ENCODE data around the gene REV3L. TPM values are rescaled to one million over a fixed set of nuclear protein-coding genes. Genes with fewer than 3 reads are reported as not detected.

Gene REV3L
- total and polyA plus RNA-seq, 4 donors: 3.8 to 17.7 (median 11.2) TPM

DNA sequence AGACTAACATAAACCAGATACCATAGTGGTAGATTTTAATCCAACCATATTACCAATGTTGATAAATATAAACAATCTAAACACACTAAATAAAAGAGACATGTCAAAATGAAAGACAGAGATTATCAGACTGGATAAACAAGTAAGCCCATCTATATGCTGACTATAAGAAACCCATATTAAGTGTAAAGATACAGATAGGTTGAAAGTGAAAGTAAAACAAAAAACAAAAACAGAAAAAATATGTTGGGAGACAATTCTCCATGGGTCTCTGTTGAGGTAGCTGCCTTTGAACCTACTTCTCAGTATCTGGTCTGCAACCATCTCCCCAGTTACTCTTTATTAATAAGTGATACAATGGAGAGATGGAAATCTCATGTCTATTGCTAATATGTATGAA lies 21.2 kb downstream of the REV3L start:
- Histone ChIP-seq H3K4me3 (ENCODE audit: low read depth in 1 of 3, low read length in 3 of 3) (peak overlapping the region in 1 of 3 donors; percentile 15), H3K36me3 (ENCODE audit: control insufficient read depth in 4 of 4, insufficient read depth in 3 of 4, low read depth in 1 of 4, low read length in 3 of 4) (peaks cover 0 to 3% (median 0%) of the 10 kb centered on the region in 4 donors), H3K9ac (ENCODE audit: low read depth in 1 of 2, low read length in 2 of 2) (peak overlapping the region in 1 of 2 donors; percentile 51), H3K4me1 (ENCODE audit: control insufficient read depth in 4 of 4, insufficient read depth in 4 of 4, low read length in 3 of 4) (peaks cover 0 to 10% (median under 1%) of the 10 kb centered on the region in 4 donors), H3K27ac (ENCODE audit: low read depth in 1 of 2, low read length in 2 of 2) (no peak overlapping the region), H3K9me3 (ENCODE audit: control insufficient read depth in 4 of 4, low read length in 3 of 4) (no peaks in the 10 kb centered on the region), H3K27me3 (ENCODE audit: control insufficient read depth in 4 of 4, insufficient read depth in 4 of 4, low read length in 3 of 4) (no peaks in the 10 kb centered on the region)
- DNase-seq (ENCODE audit: low spot score): no peak
- TF ChIP-seq HNF4G (IDR thresholded peaks at IDR 0.05) (no peak), RXRA (IDR thresholded peaks at IDR 0.05) (no peak), FOXA1 (IDR thresholded peaks at IDR 0.05) (no peak), RAD21 (IDR thresholded peaks at IDR 0.05) (no peak), HNF4A (conservative IDR thresholded peaks at IDR 0.05) (no peak), NR2F2 (IDR thresholded peaks at IDR 0.05) (no peak), YY1 (IDR thresholded peaks at IDR 0.05) (no peak), SP1 (IDR thresholded peaks at IDR 0.05) (no peak), FOXA2 (IDR thresholded peaks at IDR 0.05) (no peak)
- TF ChIP-seq, protein P1, sequence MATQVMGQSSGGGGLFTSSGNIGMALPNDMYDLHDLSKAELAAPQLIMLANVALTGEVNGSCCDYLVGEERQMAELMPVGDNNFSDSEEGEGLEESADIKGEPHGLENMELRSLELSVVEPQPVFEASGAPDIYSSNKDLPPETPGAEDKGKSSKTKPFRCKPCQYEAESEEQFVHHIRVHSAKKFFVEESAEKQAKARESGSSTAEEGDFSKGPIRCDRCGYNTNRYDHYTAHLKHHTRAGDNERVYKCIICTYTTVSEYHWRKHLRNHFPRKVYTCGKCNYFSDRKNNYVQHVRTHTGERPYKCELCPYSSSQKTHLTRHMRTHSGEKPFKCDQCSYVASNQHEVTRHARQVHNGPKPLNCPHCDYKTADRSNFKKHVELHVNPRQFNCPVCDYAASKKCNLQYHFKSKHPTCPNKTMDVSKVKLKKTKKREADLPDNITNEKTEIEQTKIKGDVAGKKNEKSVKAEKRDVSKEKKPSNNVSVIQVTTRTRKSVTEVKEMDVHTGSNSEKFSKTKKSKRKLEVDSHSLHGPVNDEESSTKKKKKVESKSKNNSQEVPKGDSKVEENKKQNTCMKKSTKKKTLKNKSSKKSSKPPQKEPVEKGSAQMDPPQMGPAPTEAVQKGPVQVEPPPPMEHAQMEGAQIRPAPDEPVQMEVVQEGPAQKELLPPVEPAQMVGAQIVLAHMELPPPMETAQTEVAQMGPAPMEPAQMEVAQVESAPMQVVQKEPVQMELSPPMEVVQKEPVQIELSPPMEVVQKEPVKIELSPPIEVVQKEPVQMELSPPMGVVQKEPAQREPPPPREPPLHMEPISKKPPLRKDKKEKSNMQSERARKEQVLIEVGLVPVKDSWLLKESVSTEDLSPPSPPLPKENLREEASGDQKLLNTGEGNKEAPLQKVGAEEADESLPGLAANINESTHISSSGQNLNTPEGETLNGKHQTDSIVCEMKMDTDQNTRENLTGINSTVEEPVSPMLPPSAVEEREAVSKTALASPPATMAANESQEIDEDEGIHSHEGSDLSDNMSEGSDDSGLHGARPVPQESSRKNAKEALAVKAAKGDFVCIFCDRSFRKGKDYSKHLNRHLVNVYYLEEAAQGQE (IDR thresholded peaks at IDR 0.05): no peak
- TF ChIP-seq, protein P2, sequence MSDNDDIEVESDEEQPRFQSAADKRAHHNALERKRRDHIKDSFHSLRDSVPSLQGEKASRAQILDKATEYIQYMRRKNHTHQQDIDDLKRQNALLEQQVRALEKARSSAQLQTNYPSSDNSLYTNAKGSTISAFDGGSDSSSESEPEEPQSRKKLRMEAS (IDR thresholded peaks at IDR 0.05): no peak
- TF ChIP-seq, protein P3, sequence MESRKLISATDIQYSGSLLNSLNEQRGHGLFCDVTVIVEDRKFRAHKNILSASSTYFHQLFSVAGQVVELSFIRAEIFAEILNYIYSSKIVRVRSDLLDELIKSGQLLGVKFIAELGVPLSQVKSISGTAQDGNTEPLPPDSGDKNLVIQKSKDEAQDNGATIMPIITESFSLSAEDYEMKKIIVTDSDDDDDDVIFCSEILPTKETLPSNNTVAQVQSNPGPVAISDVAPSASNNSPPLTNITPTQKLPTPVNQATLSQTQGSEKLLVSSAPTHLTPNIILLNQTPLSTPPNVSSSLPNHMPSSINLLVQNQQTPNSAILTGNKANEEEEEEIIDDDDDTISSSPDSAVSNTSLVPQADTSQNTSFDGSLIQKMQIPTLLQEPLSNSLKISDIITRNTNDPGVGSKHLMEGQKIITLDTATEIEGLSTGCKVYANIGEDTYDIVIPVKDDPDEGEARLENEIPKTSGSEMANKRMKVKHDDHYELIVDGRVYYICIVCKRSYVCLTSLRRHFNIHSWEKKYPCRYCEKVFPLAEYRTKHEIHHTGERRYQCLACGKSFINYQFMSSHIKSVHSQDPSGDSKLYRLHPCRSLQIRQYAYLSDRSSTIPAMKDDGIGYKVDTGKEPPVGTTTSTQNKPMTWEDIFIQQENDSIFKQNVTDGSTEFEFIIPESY (IDR thresholded peaks at IDR 0.05): no peak
- TF ChIP-seq, protein P4, sequence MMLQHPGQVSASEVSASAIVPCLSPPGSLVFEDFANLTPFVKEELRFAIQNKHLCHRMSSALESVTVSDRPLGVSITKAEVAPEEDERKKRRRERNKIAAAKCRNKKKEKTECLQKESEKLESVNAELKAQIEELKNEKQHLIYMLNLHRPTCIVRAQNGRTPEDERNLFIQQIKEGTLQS (IDR thresholded peaks at IDR 0.05): no peak

DNA sequence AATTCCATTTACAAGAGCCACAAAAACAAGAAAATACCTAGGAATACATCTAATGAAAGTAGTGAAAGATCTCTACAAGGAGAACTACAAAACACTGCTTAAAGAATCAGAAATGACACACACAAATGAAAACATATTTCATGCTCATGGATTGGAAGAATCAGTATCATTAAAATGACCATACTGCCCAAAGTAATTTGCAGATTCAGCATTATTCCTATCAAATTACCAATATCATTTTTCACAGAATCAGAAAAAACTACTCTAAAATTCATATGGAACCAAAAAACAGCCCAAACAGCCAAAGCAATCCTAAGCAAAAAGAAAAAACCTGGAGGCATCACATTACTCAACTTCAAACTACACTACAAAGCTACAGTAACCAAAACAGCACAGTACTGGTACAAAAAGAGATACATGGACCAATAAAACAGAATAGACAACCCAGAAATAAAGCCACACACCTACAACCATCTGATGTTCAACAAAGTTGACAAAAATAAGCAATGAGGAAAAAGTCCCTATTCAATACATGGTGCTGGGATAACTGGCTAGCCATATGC lies 24.3 kb downstream of the REV3L start:
- no peak overlapping the region for H3K4me3 ChIP-seq (ENCODE audit: low read depth in 1 of 3, low read length in 3 of 3)

More for the DNA sequence above, 24.3 kb downstream of the REV3L start:
- Histone ChIP-seq H3K27me3 (ENCODE audit: control insufficient read depth in 4 of 4, insufficient read depth in 4 of 4, low read length in 3 of 4) (no peaks in the 10 kb centered on the region), H3K4me1 (ENCODE audit: control insufficient read depth in 4 of 4, insufficient read depth in 4 of 4, low read length in 3 of 4) (peaks cover 0 to 10% (median under 1%) of the 10 kb centered on the region in 4 donors), H3K9me3 (ENCODE audit: control insufficient read depth in 4 of 4, low read length in 3 of 4) (no peaks in the 10 kb centered on the region), H3K27ac (ENCODE audit: low read depth in 1 of 2, low read length in 2 of 2) (no peak overlapping the region), H3K36me3 (ENCODE audit: control insufficient read depth in 4 of 4, insufficient read depth in 3 of 4, low read depth in 1 of 4, low read length in 3 of 4) (peaks cover 0 to 3% (median 0%) of the 10 kb centered on the region in 4 donors), H3K9ac (ENCODE audit: low read depth in 1 of 2, low read length in 2 of 2) (no peak overlapping the region)
- TF ChIP-seq, protein P3 (IDR thresholded peaks at IDR 0.05): no peak
- TF ChIP-seq RXRA (IDR thresholded peaks at IDR 0.05) (no peak), SP1 (IDR thresholded peaks at IDR 0.05) (no peak), RAD21 (IDR thresholded peaks at IDR 0.05) (no peak)
- TF ChIP-seq, protein P4 (IDR thresholded peaks at IDR 0.05): no peak
- TF ChIP-seq, protein P5, sequence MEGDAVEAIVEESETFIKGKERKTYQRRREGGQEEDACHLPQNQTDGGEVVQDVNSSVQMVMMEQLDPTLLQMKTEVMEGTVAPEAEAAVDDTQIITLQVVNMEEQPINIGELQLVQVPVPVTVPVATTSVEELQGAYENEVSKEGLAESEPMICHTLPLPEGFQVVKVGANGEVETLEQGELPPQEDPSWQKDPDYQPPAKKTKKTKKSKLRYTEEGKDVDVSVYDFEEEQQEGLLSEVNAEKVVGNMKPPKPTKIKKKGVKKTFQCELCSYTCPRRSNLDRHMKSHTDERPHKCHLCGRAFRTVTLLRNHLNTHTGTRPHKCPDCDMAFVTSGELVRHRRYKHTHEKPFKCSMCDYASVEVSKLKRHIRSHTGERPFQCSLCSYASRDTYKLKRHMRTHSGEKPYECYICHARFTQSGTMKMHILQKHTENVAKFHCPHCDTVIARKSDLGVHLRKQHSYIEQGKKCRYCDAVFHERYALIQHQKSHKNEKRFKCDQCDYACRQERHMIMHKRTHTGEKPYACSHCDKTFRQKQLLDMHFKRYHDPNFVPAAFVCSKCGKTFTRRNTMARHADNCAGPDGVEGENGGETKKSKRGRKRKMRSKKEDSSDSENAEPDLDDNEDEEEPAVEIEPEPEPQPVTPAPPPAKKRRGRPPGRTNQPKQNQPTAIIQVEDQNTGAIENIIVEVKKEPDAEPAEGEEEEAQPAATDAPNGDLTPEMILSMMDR (IDR thresholded peaks at IDR 0.05; ENCODE audit: low read depth, low read length, missing input control): no peak
- TF ChIP-seq, protein P2 (IDR thresholded peaks at IDR 0.05): no peak
- TF ChIP-seq, protein P1 (IDR thresholded peaks at IDR 0.05): no peak
- no peak for DNase-seq (ENCODE audit: low spot score)
